Measurements from ENCODE around the gene ELL. TPM values are rescaled to one million over a fixed set of nuclear protein-coding genes. Genes with fewer than 3 reads are reported as not detected.

The ELL gene
- total and polyA plus RNA-seq, 2 donors (not counting 3 experiments of a cell fraction or from before 2014, with no cell fraction given), result 9.9 to 18.2 TPM

DNA sequence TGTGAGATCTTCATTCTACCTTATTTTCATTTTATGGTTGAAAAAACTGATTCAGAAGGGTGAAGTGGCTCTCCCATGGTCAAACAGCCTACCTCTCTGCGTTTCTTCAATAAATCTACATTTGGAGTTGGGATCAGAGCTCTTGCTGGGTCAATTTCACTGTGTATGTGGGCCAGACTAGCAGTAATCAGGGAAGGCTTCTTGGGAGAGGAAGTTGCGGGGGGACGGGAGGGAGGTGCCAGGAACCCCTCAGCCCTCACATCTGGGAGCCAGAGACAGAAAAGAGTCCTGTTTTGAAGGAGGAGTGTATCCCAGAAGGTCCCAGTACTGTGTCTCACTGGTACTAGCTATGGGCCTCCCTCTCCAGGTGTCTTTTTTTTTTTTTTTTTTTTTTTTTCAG lies 36.7 kb upstream of the ELL start:
- peak overlapping the region; percentile 56 to 90 (median 81) for H3K4me3 ChIP-seq (replicated peaks in 1 of 3; ENCODE audit: insufficient read depth in 1 of 3, low read depth in 1 of 3, low read length in 3 of 3)
- no peak for FAIRE-seq
- H3K27me3 ChIP-seq (ENCODE audit: control insufficient read depth in 2 of 2, insufficient read depth in 2 of 2, low read length in 2 of 2), result no peaks in the 10 kb centered on the region
- H3K9me1 ChIP-seq (replicated peaks; ENCODE audit: control insufficient read depth, extremely low read depth, insufficient read depth, low read length), result no peaks in the 10 kb centered on the region
- H3K79me2 ChIP-seq (ENCODE audit: control insufficient read depth, insufficient read depth, low read length), result peaks cover 28% of the 10 kb centered on the region
- peak overlapping the region; percentile 91 for H3K4me2 ChIP-seq (ENCODE audit: insufficient read depth, low read length)
- peak overlapping the region; percentile 84 for H3K27ac ChIP-seq (ENCODE audit: insufficient read depth, low read depth, low read length)
- H2AFZ ChIP-seq (ENCODE audit: low read depth, low read length), result no peak overlapping the region
- no TSS peak for BruUV-seq (replicated peaks)
- dilution Hi-C loops (cut with MboI; ENCODE audit: extremely low pct_ligation_motif_present, low sequenced_read_pairs), result no loop called here
- no peaks in the 10 kb centered on the region for H3K36me3 ChIP-seq (ENCODE audit: control insufficient read depth in 2 of 2, extremely low read depth in 1 of 2, insufficient read depth in 2 of 2, low read length in 2 of 2)
- H3K9me3 ChIP-seq (replicated peaks; ENCODE audit: control insufficient read depth, insufficient read depth, low read length), result no peaks in the 10 kb centered on the region
- DNase-seq (ENCODE audit: low read depth, low spot score), result peak; percentile 31
- no peaks in the 10 kb centered on the region for H4K20me1 ChIP-seq (replicated peaks; ENCODE audit: control insufficient read depth, extremely low read depth, insufficient read depth, low read length)
- intact Hi-C loops (cut with micrococcal nuclease), result no loop called here
- TF ChIP-seq POLR2A (IDR thresholded peaks at IDR 0.05; ENCODE audit: low read depth, low read length), result no peak
- TF ChIP-seq, protein P1, sequence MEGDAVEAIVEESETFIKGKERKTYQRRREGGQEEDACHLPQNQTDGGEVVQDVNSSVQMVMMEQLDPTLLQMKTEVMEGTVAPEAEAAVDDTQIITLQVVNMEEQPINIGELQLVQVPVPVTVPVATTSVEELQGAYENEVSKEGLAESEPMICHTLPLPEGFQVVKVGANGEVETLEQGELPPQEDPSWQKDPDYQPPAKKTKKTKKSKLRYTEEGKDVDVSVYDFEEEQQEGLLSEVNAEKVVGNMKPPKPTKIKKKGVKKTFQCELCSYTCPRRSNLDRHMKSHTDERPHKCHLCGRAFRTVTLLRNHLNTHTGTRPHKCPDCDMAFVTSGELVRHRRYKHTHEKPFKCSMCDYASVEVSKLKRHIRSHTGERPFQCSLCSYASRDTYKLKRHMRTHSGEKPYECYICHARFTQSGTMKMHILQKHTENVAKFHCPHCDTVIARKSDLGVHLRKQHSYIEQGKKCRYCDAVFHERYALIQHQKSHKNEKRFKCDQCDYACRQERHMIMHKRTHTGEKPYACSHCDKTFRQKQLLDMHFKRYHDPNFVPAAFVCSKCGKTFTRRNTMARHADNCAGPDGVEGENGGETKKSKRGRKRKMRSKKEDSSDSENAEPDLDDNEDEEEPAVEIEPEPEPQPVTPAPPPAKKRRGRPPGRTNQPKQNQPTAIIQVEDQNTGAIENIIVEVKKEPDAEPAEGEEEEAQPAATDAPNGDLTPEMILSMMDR (IDR thresholded peaks at IDR 0.05; ENCODE audit: extremely low read depth in 1 of 2, insufficient read depth in 1 of 2, low read depth in 1 of 2, low read length in 2 of 2), result no peak
- TF ChIP-seq, protein P2, sequence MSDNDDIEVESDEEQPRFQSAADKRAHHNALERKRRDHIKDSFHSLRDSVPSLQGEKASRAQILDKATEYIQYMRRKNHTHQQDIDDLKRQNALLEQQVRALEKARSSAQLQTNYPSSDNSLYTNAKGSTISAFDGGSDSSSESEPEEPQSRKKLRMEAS (IDR thresholded peaks at IDR 0.05; ENCODE audit: insufficient read depth, insufficient read length), result no peak
- no peak for TF ChIP-seq JUN (IDR thresholded peaks at IDR 0.05; ENCODE audit: borderline replicate concordance, insufficient read depth, insufficient read length, low read depth)
- no peak for TF ChIP-seq MYC (IDR thresholded peaks at IDR 0.05; ENCODE audit: low read depth, low read length)
- TF ChIP-seq GATA2 (IDR thresholded peaks at IDR 0.05; ENCODE audit: insufficient read depth, insufficient read length, low read depth, low read length), result no peak
- no peak for TF ChIP-seq POLR2AphosphoS5 (IDR thresholded peaks at IDR 0.05; ENCODE audit: insufficient read depth, low read depth, low read length)
- TF ChIP-seq FOS (IDR thresholded peaks at IDR 0.05; ENCODE audit: borderline replicate concordance, insufficient read depth, low read length), result no peak
- TF ChIP-seq EZH2 (IDR thresholded peaks at IDR 0.05; ENCODE audit: borderline replicate concordance, low read depth, low read length, severe bottlenecking), result no peak
- peak overlapping the region; percentile 89 for H3K9ac ChIP-seq (replicated peaks; ENCODE audit: extremely low read depth, insufficient read depth, low read length)
- POLR2A ChIA-PET, result interaction anchor here (0.6 to 1.8 kb wide), 2 partner anchors 32 to 37 kb away, joined by 8 to 9 read pairs; partner anchors contain the start of gene ELL
- peaks cover 30% of the 10 kb centered on the region for H3K4me1 ChIP-seq (ENCODE audit: control insufficient read depth, extremely low read depth, insufficient read depth, low read length)
- CTCF ChIA-PET, result interaction anchor here (0.6 to 2.0 kb wide), 9 partner anchors 13 to 114 kb away, joined by 3 to 12 read pairs (median 3); partner anchors contain the start of genes ELL, FKBP8 and UBA52
